ENCODE results near the gene EIF5B.
A peak's percentile ranks its signal among the peaks of the same experiment; 100 is the strongest.
"Not testable (repeated sequence)": the region's sequence is repeated elsewhere in the genome, so short reads cannot be mapped to it uniquely, and the experiment has no call there.

The EIF5B gene, protein sequence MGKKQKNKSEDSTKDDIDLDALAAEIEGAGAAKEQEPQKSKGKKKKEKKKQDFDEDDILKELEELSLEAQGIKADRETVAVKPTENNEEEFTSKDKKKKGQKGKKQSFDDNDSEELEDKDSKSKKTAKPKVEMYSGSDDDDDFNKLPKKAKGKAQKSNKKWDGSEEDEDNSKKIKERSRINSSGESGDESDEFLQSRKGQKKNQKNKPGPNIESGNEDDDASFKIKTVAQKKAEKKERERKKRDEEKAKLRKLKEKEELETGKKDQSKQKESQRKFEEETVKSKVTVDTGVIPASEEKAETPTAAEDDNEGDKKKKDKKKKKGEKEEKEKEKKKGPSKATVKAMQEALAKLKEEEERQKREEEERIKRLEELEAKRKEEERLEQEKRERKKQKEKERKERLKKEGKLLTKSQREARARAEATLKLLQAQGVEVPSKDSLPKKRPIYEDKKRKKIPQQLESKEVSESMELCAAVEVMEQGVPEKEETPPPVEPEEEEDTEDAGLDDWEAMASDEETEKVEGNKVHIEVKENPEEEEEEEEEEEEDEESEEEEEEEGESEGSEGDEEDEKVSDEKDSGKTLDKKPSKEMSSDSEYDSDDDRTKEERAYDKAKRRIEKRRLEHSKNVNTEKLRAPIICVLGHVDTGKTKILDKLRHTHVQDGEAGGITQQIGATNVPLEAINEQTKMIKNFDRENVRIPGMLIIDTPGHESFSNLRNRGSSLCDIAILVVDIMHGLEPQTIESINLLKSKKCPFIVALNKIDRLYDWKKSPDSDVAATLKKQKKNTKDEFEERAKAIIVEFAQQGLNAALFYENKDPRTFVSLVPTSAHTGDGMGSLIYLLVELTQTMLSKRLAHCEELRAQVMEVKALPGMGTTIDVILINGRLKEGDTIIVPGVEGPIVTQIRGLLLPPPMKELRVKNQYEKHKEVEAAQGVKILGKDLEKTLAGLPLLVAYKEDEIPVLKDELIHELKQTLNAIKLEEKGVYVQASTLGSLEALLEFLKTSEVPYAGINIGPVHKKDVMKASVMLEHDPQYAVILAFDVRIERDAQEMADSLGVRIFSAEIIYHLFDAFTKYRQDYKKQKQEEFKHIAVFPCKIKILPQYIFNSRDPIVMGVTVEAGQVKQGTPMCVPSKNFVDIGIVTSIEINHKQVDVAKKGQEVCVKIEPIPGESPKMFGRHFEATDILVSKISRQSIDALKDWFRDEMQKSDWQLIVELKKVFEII

DNA sequence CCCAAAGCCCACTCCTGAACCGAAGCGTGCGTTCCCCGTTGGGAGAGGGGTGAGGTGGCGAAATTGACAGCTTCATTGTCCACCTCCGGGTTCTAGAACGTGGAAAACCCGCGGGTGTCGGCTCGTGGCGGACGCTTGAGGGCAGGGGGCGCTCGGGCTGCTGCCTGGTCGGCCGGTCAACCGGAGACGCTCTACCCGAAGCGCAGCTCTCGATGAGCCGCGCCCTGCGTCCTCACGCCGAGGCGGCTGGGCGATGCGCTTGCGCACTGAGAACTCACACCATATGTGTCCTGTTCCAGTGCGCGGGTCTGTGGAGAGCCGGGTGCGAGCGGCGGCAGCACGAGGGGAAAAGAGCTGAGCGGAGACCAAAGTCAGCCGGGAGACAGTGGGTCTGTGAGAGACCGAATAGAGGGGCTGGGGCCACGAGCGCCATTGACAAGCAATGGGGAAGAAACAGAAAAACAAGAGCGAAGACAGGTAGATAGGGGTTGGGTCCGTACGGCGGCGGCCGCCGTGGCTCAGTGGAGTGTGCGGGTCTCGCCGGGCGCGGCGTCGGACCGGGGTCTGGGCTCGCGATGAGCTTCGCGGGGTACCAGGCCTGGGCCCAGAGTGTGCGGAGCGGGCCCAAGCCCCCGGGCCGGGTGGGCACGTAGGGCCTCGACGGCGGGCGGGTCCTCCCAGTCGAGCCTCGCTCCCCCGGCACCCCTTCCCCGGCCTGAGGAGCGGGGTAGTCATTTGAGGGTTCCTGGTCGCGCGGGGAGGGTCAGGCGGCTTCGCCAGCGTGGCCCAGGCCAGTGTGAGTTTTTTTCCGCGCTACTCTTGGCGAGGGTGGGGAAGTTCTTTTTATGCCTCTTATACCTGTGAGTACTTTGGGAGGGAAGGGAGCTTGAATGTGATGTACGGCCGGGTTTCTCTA lies at the start of gene EIF5B:
TSS of gene EIF5B (plus strand) at position 277 of the 916 bp plus-strand sequence. CDS start at position 443, 166 bp downstream.
- peak; percentile 97 for DNase-seq

DNA sequence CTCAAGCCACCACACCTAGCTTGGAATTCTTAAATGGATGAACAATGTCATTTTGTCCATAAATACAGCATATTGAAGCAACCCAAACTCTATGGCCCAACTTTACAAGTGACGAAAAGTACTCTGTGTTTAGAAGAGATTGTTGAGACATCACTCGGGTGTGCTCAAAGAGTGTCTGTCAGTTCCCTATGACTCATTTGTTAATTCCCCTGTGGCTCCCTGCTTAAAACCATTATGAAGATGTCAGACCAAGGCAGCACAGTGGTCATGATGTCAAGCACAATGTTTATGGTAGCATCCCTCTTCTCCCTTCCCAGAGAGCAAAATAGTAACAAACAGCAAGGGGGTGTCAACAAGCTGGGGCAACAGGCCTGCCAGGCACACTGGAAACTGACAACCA lies 39.2 kb upstream of the EIF5B start:
- no peak for DNase-seq

DNA sequence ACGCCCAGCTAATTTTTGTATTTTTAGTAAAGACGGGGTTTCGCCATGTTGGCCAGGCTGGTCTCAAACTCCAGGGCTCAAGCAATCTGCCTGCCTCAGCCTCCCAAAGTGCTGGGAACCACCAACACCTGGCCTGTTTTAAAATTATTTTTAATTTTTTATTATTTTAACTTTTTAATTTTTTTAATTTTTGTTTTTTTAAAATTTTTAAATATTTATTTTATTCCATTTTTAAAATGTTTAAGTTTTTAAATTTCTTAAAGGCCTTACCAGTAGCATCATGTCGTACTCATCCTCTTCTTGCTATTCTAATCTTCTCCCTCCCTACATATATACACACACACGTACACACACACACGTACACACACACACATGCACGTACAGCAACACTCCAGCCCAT lies 37.6 kb upstream of the EIF5B start:
- DNase-seq = no peak

DNA sequence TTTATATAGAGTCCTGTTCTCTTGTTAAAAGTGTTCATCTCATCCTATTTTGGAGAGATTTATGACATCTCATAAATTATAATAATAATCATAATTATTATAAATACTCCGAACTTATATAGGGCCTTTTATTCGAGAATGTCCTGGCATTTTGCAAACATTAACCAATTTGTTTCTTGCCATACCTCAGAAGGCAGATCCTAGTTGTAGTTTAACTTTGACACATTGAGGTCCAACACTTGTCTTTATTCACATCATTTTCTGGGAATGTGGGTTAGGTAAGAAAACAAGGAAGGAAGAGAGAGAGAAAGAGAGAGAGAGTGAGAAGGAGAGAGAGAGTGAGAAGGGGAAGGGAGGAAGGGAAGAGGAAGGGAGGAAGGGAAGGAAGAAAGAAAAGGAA lies 36.1 kb upstream of the EIF5B start, which contains the start of gene LYG1:
TSS of gene LYG1 (minus strand) at position 101 of the 400 bp plus-strand sequence. CDS start 5,527 bp downstream, outside the sequence.
- DNase-seq = not testable (repeated sequence)

DNA sequence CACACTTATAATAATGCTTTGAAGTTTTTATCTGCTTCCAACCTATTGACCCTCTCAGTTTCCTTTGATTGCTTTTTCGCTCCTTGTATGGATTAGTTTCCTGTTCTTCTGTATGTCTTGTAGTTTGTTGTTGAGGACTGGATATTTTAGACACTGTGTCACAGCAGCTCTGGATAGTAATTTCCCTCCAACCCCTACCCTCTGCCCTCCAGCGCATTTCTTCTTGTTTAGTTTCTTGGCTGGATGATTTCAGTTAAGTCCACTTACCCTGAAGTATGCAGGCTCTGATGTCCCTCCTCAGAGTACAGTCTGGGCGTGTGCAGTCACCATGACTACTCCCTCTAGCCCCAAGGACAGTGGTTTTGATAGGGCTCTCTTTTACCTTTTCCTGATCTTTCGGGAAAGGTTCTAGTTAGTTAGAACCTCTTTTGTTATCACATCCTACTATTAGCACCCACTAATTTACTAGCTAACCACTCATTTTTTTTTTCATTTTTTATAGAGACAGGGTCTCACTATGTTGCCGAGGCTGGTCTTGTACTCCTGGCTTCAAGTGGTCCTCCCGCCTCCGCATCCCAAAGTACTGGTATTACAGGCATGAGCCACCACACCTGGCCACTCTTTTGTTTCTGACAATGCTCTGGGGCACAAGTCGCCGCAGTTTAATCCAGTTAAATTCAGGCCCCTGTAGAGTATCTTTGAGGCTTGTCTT lies 19.9 kb upstream of the EIF5B start:
- no peak for DNase-seq

DNA sequence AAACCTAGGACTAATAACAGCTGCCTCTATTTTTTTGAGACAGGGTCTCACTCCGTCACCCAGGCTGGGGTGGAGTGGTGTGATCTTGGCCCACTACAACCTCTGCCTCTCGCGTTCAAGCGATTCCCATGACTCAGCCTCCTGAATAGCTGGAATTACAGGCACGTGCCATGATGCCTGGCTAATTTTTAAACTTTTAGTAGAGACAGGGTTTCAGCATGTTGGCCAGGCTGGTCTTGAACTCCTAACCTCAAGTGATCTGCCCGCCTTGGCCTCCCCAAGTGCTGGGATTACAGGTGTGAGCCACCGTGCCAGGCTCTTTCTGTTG lies 19.4 kb upstream of the EIF5B start:
- DNase-seq = not testable (repeated sequence)

DNA sequence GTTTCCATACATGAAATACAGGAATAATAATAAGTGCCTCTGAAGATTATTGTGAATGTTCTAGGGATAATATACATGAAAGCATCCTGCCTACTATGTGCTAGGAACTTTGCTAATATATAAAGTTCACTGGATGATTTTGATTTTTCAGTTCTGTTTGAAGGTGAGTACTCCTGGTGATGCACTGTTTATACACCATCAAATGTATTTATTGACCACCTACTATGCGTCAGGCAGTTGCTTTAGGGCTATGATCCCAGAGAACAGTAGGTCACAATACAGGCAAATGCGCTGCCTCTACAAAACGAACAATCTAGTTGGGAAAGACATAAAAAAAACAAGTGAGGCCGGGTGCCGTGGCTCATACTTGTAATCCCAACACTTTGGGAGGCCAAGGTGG lies 11.8 kb upstream of the EIF5B start:
- no peak for DNase-seq

DNA sequence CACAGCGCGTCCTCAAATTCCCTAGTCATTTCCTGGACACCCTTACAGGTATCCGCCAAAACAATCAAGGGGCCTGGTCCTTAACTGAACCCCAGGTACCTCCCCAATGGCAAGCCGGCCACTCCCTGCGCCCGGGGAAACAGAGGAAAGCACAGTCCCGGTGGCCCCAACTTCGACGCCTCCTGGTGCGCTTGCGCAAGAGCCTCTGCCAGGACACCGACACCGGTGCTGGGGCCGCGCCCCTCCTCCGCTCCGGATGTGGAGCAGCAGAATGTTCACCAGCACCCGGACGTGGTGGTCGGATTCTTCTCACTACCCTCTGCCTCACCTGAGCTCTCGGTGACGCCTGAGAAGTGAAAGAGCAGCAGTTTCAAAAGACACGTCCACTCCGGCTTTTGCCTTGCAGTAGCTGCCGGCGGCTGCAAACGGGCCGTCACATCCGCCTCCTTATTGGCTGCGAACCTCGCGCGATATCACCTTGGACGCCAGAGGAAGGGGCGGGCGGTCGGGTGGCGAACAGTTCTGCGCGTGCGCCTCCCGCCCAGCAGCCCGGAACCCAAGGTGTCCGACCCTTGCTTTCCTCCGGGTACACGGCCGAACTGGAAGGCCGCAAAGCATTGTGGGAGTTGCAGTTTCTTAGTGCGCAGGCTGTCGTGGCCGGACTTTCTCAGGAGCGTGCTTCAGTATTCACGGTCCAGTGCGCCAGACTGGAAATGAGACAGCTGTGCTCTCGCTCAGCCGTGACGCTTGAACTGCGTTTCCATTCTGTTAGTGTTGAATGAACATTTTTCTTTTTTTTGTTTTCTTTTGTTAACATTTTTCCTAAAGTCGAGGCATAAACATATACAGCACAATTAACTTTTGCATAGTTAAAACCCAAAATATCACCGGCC lies 1.0 kb upstream of the EIF5B start, which contains the start of gene TXNDC9:
TSS of gene TXNDC9 (minus strand) at position 423 of the 893 bp plus-strand sequence. CDS start 3,123 bp downstream, outside the sequence.
- DNase-seq = peak; percentile 99

DNA sequence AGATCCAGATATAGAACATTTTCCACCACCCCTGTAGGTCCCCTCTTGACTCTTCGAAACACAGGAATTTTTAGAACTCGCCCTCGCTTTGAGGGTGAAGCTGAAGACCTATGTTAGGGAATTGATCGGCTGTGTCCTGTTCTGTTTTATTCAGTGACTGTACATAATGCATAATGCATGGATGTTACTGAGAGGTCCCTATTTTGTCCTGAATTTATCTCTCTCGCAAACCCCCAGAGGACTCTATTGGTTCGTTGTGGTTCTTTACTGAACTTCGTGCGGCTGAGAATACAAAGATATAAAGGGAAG lies 431 bp upstream of the EIF5B start:
- DNase-seq = no peak

DNA sequence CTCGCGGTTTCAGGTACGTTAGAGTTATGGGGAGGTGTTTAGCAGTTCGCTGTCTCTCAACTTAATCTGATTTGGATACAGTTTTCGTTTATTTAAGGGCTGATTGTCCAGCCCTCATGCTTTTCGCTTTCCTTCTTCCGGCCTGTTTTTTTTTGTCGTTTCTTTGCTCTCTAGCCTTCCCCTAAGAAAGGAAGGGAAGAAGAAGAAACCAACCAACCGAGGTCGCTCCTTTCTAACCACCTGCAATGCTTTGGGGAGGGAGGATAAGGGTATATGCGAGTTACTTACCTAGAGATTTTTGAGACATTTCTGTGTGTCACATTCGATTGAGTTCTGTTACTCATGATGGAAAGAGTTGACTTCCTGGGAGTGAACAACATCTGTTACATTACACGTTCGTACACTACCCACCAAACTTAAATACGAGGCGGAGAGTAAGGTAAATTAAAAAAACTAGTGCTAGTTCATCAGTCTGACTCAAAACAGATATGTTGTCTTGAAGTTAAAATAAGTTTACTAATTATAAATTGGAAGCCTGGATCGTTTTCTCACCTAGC lies 918 bp downstream of the EIF5B start:
- DNase-seq = peak; percentile 46

DNA sequence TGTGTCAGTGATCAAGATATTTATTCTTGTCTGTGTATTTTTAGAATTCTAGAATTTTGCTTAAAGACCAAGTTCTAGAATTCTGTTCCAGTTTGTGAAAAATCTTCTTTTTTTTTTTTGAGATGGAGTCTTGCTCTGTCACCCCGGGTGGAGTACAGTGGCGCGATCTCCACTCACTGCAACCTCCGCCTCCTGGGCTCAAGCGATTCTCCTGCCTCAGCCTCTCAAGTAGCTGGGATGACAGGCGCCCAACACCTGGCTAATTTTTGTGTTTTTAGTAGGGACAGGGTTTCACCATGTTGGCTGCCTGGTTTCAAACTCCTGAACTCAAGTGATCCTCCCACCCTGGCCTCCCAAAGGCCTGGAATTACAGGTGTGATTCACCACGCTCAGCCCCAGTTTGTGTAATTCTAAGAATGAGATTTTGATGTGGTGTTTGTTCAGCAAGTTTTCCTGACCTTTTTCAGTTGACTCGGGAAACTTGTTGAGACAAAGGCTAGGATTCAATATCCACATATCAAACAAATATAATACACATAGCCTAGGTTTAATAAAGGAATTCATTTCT lies 3.6 kb downstream of the EIF5B start:
- no peak for DNase-seq

DNA sequence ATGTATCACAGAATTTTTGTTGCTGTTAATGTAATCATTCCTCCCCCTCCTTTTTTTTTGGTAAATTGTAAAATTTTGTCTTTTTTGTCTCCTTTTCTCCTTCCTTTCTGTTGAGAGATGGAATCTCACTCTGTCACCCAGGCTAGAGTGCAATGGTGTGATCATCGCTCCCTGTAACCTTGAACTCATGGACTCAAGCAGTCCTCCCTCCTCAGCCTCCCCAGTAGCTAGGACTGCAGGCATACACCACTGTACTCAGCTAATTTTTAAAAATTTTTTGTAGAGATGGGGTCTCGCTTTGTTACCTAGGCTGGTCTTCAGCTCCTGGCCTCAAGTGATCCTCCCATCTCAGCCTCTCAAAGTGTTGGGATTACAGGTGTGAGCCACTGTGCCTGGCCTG lies 5.3 kb downstream of the EIF5B start:
- no peak for DNase-seq

DNA sequence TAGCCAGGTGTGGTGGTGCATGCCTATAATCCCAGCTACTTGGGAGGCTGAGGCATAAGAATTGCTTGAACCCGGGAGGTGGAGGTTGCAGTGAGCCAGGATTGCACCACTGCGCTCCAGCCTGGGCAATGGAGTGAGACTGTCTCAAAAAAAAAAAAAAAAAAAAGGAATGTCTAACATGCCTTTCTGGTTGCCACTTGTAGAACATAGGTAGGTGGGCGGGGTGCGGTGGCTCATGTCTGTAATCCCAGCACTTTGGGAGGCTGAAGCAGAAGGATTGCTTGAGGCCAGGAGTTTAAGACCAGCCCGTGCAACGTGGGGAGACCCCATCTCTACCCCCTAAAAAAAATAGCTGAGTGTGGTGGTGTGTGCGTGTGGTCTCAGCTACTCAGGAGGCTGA lies 8.3 kb downstream of the EIF5B start:
- not testable (repeated sequence) for DNase-seq

DNA sequence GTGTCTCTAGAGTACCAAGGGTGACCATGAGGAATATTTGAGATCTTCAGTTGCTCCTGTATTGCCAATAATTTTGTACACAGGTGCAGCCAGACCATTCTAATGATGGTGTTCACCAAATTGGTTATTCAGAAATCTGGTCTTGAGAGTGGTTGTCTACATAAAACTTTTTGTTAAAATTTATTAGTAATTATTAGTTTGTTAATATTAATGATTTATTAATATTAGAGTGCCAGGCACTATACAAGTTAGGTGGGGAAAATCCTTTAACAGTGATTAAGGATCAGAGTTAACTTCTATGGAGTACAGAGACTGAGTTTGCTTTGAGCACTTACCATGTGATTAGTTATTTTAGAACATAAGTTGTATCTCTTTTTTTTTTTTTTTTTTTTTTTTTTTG lies 9.0 kb downstream of the EIF5B start:
- no peak for DNase-seq

DNA sequence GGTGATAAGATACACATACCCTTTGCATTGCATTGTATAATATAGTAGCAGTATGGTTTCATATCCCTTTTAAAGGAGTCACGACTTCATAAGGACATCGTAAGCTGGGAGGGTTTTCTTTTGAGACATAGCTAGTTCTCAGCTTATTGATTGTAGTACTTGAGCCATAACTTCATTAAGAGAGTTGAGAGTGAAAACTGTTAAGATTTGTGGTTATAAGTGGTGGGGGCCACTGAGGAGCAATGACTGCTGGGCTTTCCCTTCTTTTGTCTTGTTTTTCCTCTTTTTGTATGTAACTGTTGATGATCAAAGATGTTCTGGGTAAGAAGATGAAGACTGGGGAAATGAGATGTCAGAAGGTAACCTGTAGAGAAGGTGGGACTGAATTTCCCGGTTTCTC lies 11.0 kb downstream of the EIF5B start:
- DNase-seq = no peak

DNA sequence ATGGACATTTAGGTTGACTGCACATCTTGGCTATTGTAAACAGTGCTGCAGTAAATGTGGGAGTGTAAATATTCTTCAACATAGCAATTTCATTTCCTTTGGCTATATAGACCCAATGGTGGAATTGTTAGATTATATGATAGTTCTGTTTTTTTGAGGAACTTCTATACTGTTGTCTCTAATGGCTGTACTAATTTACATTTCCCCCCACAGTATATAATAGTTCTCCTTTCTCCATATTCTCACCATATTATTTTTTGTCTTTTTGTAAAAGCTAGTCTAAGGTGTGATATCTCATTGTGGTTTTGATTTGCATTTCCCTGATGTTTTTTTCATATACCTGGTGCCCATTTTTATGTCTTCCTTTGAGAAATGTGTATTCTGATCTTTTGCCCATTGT lies 13.0 kb downstream of the EIF5B start:
- DNase-seq = no peak

DNA sequence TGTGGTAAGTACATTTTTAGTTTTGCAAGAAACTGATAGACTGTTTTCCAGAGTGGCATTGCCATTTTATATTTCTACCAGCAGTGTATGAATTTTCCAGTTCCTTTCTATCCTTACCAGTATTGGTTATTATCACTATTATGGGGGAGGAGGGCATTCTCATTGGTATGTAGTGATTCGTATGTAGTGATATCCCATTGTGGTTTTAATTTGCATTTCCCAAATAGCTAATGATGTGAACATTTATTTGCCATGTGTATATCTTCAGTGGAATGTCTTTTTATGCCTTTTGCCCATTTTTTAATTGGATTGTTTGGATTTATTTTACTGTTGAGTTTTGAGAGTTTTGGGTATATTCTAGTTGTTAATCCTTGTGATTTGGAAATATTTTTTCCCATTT lies 16.9 kb downstream of the EIF5B start:
- no peak for DNase-seq

DNA sequence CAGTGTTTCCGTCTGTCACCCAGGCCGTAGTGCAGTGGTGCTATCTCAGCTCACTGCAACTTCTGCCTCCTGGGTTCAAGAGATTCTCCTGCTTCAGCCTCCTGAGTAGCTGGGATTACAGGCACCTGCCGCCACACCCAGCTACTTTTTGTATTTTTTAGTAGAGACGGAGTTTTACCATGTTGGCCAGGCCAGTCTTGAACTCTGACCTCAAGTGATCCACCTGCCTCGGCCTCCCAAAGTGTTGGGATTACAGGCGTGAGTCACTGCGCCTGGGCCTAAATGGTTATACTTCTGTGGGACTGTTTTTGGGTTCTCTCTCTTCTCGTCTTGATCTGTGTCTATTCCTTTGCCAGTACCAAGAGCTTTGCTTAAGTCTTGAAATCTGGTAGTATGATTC lies 17.6 kb downstream of the EIF5B start:
- not testable (repeated sequence) for DNase-seq

DNA sequence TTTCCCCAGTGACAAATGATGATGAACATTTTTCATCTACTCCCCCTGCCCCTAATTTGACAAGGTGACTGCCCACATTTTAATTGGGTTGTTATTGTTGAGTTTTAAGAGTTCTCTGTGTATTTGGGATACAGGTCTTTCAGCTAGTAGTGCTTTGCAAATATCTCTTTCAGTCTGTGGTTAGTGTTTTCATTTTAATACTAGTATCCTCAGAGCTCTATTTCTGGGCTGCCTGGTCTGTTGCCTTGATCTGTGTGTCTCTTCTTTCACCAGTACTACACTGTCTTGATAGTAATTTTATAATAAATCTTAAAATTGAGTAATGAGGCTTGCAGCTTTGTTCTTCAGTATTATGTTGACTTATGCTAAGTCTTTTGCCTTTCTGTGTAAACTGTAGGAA lies 19.7 kb downstream of the EIF5B start:
- no peak for DNase-seq

DNA sequence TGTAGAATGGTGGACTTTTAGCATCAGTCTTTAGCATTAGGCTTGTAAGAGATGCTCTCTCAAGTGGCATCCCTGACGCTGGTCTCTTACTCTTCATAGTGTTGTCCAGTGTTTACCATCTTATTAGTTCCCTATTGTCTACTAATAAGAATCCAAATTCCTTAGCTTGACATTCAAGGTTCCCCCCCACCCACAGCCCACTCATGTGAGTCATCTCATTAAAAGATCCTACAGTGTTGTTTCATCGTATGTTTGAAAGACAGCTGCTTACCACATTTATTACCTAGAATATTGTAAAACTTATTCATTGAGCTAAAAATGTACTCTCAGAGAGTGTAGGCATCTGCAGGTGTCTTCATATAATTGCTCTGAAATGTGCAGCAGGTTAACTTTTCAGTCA lies 28.5 kb downstream of the EIF5B start:
- no peak for DNase-seq
